BLaER1 treated with 17β-estradiol and CSF1 and Interleukin-3, amounts not matched to agents 10 nM and 100 nM (cell line): ENCODE measurements around the gene SLC2A1.

ENCODE experiments used
- H3K27ac ChIP-seq, 11 experiments: shearing (Covaris generic); formaldehyde crosslinking; 2 replicates each; pipeline ENCODE4 v1.8.1; 2022
- H3K27me3 ChIP-seq, 11 experiments: shearing (Covaris generic); formaldehyde crosslinking; 2 replicates each; pipeline ENCODE4 v1.8.1; 2022
- H3K36me3 ChIP-seq, 11 experiments: shearing (Covaris generic); formaldehyde crosslinking; 2 replicates each; pipeline ENCODE4 v1.8.1; 2022
- H3K4me1 ChIP-seq, 10 experiments: shearing (Covaris generic); formaldehyde crosslinking; 2 replicates each; pipeline ENCODE4 v1.8.1; 2022
- H3K4me2 ChIP-seq, 11 experiments: shearing (Covaris generic); formaldehyde crosslinking; 2 replicates each; pipeline ENCODE4 v1.8.1; 2022
- H3K4me3 ChIP-seq, 10 experiments: shearing (Covaris generic); formaldehyde crosslinking; 2 replicates each; pipeline ENCODE4 v1.8.1; 2022
- H3K9ac ChIP-seq, 11 experiments: shearing (Covaris generic); formaldehyde crosslinking; 2 replicates each; pipeline ENCODE4 v1.8.1; 2022
- H3K9me3 ChIP-seq, 11 experiments: shearing (Covaris generic); formaldehyde crosslinking; replicated peaks in 1 of 11; 2 replicates each; pipeline ENCODE4 v1.8.1; 2022
- H4K20me1 ChIP-seq, 11 experiments: shearing (Covaris generic); formaldehyde crosslinking; 2 replicates each; pipeline ENCODE4 v1.8.1; 2022
- Cebpa-rat ChIP-seq, 11 experiments: shearing (Covaris generic); IDR thresholded peaks; 2 replicates each; pipeline ENCODE4 v1.8.1; 2022

The SLC2A1 gene

DNA sequence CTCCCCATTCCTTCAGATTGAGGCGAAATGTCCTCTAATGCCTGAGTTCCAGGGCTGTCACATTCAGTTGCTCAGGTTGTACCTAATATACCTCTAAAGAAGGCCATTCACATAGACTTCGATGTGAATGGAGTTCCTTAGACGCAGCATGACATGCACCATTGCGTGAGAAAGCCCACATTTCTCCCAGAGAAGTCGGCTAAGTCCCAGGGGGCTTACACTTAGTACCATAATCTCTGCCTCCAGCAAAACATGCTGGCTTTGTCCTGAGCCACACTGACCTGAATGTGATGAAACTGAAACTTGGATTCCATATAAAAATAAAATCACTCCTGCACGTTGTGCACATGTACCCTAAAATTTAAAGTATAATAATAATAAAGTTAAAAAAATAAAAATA, 23.2 kb upstream of the SLC2A1 start:
- peak overlapping the region in 8 of 11 experiments; percentile 7 to 59 (median 46); a peak in 15 of 22 replicates for H3K4me2 ChIP-seq
- no peaks in the 10 kb centered on the region for H3K27me3 ChIP-seq
- no peak for TF ChIP-seq Cebpa-rat (IDR thresholded peaks at IDR 0.05)
- H3K9me3 ChIP-seq = no peaks in the 10 kb centered on the region
- no peak overlapping the region for H3K9ac ChIP-seq
- H3K27ac ChIP-seq = no peak overlapping the region
- H3K4me1 ChIP-seq = peaks cover 13 to 36% (median 23%) of the 10 kb centered on the region in 10 experiments
- no peaks in the 10 kb centered on the region for H4K20me1 ChIP-seq
- no peak overlapping the region for H3K4me3 ChIP-seq
- H3K36me3 ChIP-seq = no peaks in the 10 kb centered on the region

GRCh38 chr1:42981255-42981805, 22.7 kb upstream of the SLC2A1 start:
- no peak overlapping the region for H3K4me3 ChIP-seq
- peak overlapping the region in 9 of 11 experiments; percentile 7 to 70 (median 47); a peak in 16 of 22 replicates for H3K4me2 ChIP-seq
- no peaks in the 10 kb centered on the region for H3K36me3 ChIP-seq
- H3K4me1 ChIP-seq = peaks cover 13 to 36% (median 23%) of the 10 kb centered on the region in 10 experiments
- no peaks in the 10 kb centered on the region for H3K9me3 ChIP-seq
- H3K27me3 ChIP-seq = no peaks in the 10 kb centered on the region
- no peaks in the 10 kb centered on the region for H4K20me1 ChIP-seq
- no peak overlapping the region for H3K27ac ChIP-seq
- no peak overlapping the region for H3K9ac ChIP-seq
- no peak for TF ChIP-seq Cebpa-rat (IDR thresholded peaks at IDR 0.05)

DNA sequence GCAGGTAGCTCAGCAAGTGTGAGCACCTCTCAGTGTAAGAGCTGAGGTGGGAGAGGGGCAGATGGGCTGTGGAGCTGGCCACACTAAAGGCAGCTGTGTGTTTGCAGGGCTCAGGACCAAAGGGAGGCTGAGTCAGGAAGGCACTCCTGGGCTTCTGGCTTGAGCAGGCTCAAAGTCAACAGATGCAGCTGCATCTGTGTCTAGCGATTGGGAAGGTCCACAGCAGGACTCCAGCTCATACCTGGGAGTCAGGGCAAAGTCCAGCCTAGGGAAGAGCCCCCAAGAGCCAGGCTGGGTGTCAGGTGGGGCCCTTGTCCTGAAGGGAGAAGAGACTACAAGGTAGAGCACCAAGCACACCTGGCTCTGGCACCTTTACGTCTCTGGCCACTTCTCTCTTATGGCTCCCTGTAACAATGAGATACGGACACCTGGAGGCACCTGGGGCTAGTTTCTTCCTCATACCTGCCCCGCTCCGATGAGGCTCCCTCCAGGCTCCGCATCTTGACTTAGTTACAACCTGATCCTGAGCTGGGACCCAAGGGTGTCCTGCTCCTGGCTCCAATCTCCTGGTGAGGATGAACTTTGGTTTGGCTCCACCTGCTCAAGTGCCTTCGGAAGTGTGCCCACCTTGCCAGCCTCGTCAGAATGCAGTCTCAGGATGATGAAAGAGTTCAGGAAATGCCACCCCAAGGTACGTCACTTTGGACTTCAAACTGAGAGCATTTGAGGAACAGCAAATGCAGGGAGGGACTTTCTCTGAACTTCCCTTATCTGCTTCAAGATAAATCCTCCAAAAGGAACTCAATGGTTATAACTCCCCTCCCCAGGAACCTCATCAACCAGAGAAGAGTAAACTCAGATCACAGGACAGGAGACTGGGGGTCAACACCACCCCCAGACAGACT, 21.5 kb upstream of the SLC2A1 start:
- no peaks in the 10 kb centered on the region for H3K27me3 ChIP-seq
- peaks cover 13 to 36% (median 23%) of the 10 kb centered on the region in 10 experiments for H3K4me1 ChIP-seq
- H3K9ac ChIP-seq = no peak overlapping the region
- peak overlapping the region in 10 of 11 experiments; percentile 20 to 79 (median 51); a peak in 16 of 22 replicates for H3K4me2 ChIP-seq
- peak overlapping the region in 2 of 11 experiments; percentile 8 to 12; a peak in 2 of 22 replicates for H3K27ac ChIP-seq
- H3K9me3 ChIP-seq = no peaks in the 10 kb centered on the region
- H3K36me3 ChIP-seq = no peaks in the 10 kb centered on the region
- H4K20me1 ChIP-seq = no peaks in the 10 kb centered on the region
- TF ChIP-seq Cebpa-rat (IDR thresholded peaks at IDR 0.05) = no peak
- no peak overlapping the region for H3K4me3 ChIP-seq

DNA sequence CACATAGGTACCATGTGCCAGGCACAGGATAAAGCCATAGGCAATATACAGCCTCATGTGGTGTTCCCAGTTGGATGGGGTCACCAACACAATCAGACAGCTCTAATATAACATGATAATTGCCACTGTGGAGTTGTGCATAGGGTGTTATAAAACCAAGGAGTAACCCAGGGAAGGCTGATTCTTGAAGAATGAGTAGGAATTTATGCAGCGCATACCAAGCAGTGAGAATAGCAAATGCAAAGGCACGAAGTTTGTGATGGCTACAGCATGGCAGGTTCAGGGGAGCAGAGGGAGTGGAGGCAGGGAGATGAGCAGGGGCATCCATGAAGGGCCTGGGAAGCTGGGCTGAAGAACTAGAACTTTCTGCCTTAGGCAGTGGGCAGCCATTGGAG, 20.4 kb upstream of the SLC2A1 start:
- H3K4me1 ChIP-seq = peaks cover 13 to 29% (median 21%) of the 10 kb centered on the region in 10 experiments
- H3K27me3 ChIP-seq = no peaks in the 10 kb centered on the region
- no peaks in the 10 kb centered on the region for H3K9me3 ChIP-seq
- no peak for TF ChIP-seq Cebpa-rat (IDR thresholded peaks at IDR 0.05)
- no peak overlapping the region for H3K9ac ChIP-seq
- H3K27ac ChIP-seq = no peak overlapping the region
- no peak overlapping the region for H3K4me2 ChIP-seq
- no peaks in the 10 kb centered on the region for H4K20me1 ChIP-seq
- no peaks in the 10 kb centered on the region for H3K36me3 ChIP-seq
- H3K4me3 ChIP-seq = no peak overlapping the region

- no peak for TF ChIP-seq Cebpa-rat (IDR thresholded peaks at IDR 0.05)
These were observed 19.8 kb upstream of the SLC2A1 start for GRCh38 chr1:42978317-42979035.

DNA sequence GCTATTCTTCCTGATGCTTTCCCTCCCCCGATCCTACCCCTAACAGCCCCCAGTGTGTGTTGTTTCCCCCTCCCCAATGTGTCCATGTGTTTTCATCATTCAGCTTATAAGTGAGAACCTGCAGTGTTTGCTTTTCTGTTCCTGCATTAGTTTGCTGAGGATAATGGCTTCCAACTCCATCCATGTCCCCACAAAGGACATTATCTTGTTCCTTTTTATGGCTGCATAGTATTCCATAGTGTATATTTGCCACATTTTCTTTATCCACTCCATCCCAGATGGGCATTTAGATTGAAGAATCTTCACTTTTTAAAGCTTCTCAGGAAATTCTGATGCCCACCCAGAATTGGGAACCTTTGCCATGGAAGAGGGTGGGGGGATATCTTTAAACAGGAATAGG, 19.0 kb upstream of the SLC2A1 start:
- Histone ChIP-seq H3K27me3 (no peaks in the 10 kb centered on the region), H3K4me3 (no peak overlapping the region), H4K20me1 (no peaks in the 10 kb centered on the region), H3K27ac (no peak overlapping the region), H3K9me3 (no peaks in the 10 kb centered on the region), H3K4me2 (no peak overlapping the region), H3K36me3 (no peaks in the 10 kb centered on the region), H3K4me1 (peaks cover 13 to 29% (median 21%) of the 10 kb centered on the region in 10 experiments), H3K9ac (no peak overlapping the region)
- no peak for TF ChIP-seq Cebpa-rat (IDR thresholded peaks at IDR 0.05)

More at GRCh38 chr1:42978317-42979035, 19.8 kb upstream of the SLC2A1 start:
- no peak overlapping the region for H3K4me3 ChIP-seq
- H3K4me1 ChIP-seq = peaks cover 13 to 29% (median 21%) of the 10 kb centered on the region in 10 experiments
- no peaks in the 10 kb centered on the region for H3K27me3 ChIP-seq
- no peak overlapping the region for H3K9ac ChIP-seq
- H4K20me1 ChIP-seq = no peaks in the 10 kb centered on the region
- H3K9me3 ChIP-seq = no peaks in the 10 kb centered on the region
- H3K27ac ChIP-seq = no peak overlapping the region
- H3K36me3 ChIP-seq = no peaks in the 10 kb centered on the region
- no peak overlapping the region for H3K4me2 ChIP-seq

DNA sequence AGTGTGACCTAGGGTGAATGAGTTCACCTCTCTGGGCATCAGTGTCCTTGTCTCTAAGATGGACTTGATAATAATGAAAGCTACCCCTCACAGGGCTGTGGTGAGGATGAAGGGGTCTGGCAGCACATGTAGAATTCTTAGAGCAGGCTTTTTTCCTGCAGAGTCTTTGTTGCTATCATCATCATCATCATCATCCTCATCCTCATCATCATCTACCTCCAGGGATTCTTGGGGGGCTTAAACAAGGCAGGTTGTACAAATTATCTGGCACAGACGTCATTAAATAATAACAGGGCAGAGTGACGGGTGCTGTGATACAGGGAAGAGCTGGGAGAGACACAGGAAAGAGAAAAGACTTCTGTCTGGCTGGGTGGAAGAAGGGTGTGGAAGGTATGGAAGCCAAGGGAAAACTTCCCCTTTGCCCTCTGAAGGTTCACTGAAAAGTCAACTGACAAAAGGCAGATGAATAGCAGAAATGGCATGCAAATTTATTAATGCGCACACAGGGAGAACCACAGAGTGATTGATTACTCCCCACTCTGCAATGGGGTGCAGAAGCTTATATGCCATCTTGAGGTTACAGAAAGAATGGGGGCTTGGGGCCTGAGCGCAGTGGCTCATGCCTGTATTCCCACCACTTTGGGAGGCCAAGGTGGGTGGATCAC, 17.0 kb upstream of the SLC2A1 start:
- H3K36me3 ChIP-seq = no peaks in the 10 kb centered on the region
- H3K9me3 ChIP-seq = no peaks in the 10 kb centered on the region
- H4K20me1 ChIP-seq = no peaks in the 10 kb centered on the region
- no peak for TF ChIP-seq Cebpa-rat (IDR thresholded peaks at IDR 0.05)
- H3K27ac ChIP-seq = no peak overlapping the region
- H3K9ac ChIP-seq = no peak overlapping the region
- no peak overlapping the region for H3K4me3 ChIP-seq
- no peaks in the 10 kb centered on the region for H3K27me3 ChIP-seq
- no peak overlapping the region for H3K4me2 ChIP-seq
- peaks cover 0 to 11% (median 9%) of the 10 kb centered on the region in 10 experiments; a peak in 17 of 20 replicates for H3K4me1 ChIP-seq

GRCh38 chr1:42974767-42975437, 16.2 kb upstream of the SLC2A1 start:
- H3K4me2 ChIP-seq = no peak overlapping the region
- no peak overlapping the region for H3K4me3 ChIP-seq
- no peak for TF ChIP-seq Cebpa-rat (IDR thresholded peaks at IDR 0.05)
- no peak overlapping the region for H3K27ac ChIP-seq
- peaks cover 0 to 3% (median 1%) of the 10 kb centered on the region in 10 experiments; a peak in 9 of 20 replicates for H3K4me1 ChIP-seq
- no peaks in the 10 kb centered on the region for H4K20me1 ChIP-seq
- H3K9me3 ChIP-seq = no peaks in the 10 kb centered on the region
- no peaks in the 10 kb centered on the region for H3K36me3 ChIP-seq
- H3K27me3 ChIP-seq = no peaks in the 10 kb centered on the region
- H3K9ac ChIP-seq = no peak overlapping the region
